ENCODE results near the gene RPLP2. TPM values are rescaled to one million over a fixed set of nuclear protein-coding genes. Genes with fewer than 3 reads are reported as not detected.

RPLP2 gene
- total and polyA plus RNA-seq, 8 donors, result 360 to 5,956 (median 985) TPM

DNA sequence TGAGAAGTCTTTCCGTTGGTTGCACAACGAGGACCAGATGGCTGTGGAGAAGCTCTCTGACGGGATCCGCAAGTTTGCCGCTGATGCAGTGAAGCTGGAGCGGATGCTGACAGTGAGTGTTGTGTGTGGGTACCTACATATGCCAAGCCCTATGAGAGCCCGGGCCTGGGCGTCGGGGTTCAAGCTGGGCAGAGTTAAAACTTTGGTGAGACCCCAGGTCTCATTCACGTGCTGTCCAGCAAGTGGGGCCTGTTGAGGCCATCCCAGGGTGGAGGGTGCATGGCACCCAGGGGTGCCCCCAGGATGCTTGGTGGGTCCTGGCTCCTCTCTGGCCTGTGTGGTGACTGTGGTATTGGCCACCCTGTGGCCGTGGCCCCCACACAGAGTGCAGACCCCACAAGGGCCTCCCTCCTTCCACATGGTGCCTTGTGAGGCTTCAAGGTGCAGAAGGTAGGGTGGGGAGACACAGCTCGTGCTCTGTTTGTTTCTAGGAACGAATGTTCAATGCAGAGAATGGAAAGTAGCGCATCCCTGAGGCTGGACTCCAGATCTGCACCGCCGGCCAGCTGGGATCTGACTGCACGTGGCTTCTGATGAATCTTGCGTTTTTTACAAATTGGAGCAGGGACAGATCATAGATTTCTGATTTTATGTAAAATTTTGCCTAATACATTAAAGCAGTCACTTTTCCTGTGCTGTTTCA lies 45.3 kb upstream of the RPLP2 start:
- no peak overlapping the region for H3K27ac ChIP-seq
- H3K9me3 ChIP-seq, result no peaks in the 10 kb centered on the region
- no peak for DNase-seq
- H3K4me3 ChIP-seq, result no peak overlapping the region
- TF ChIP-seq EP300 (IDR thresholded peaks at IDR 0.05) (no peak), POLR2A (IDR thresholded peaks at IDR 0.05) (no peak), POLR2AphosphoS5 (IDR thresholded peaks at IDR 0.05) (no peak)
- TF ChIP-seq, protein P1, sequence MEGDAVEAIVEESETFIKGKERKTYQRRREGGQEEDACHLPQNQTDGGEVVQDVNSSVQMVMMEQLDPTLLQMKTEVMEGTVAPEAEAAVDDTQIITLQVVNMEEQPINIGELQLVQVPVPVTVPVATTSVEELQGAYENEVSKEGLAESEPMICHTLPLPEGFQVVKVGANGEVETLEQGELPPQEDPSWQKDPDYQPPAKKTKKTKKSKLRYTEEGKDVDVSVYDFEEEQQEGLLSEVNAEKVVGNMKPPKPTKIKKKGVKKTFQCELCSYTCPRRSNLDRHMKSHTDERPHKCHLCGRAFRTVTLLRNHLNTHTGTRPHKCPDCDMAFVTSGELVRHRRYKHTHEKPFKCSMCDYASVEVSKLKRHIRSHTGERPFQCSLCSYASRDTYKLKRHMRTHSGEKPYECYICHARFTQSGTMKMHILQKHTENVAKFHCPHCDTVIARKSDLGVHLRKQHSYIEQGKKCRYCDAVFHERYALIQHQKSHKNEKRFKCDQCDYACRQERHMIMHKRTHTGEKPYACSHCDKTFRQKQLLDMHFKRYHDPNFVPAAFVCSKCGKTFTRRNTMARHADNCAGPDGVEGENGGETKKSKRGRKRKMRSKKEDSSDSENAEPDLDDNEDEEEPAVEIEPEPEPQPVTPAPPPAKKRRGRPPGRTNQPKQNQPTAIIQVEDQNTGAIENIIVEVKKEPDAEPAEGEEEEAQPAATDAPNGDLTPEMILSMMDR (IDR thresholded peaks at IDR 0.05), result no peak
- intact Hi-C loops (cut with DNase I; ENCODE audit: low total_unique reads), result no loop called here
- peaks cover 51 to 99% (median 87%) of the 10 kb centered on the region in 4 donors for H3K36me3 ChIP-seq
- H3K27me3 ChIP-seq, result no peaks in the 10 kb centered on the region
- peaks cover 5 to 28% (median 17%) of the 10 kb centered on the region in 4 donors for H3K4me1 ChIP-seq
- 79 to 86% (median 85%) methylated on average over 17 to 18 of the region's 18 CpGs for WGBS, 5 donors

DNA sequence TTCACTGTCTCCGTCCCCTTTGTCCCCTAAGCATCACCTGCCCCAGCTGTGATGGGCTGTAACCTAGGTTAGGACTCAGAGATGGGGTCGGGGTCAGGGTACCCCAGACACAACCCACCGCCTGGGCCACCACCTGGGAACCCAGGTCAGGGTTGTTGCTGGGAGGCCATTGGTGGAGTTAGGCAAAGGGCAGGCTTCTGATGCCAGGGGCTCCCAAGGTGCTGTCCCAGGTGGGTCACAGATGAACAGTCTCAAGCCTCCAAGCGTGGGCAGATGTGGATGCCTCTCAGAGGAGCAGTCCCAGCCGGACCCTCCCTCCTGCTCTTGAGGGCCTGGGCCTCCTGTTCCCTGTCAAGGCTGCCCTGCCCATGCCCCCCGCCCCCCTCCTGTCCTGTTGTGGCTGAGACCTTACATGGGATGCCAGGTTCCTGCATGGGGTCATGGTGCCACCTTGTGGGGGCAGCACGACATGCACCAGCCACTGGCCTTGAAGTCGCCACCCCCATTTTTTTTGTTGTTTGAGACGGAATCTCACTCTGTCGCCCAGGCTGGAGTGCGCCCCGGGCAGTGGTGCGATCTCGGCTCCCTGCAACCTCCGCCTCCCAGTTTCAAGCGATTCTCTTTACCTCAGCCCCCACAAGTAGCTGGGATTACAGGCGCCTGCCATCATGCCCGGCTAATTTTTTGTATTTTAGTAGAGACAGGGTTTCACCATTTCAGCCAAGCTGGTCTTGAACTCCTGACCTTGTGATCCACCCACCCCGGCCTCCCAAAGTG lies 44.6 kb upstream of the RPLP2 start:
- H3K36me3 ChIP-seq, result peaks cover 46 to 99% (median 86%) of the 10 kb centered on the region in 4 donors
- peak overlapping the region in 1 of 5 donors; percentile 17 for H3K27ac ChIP-seq

DNA sequence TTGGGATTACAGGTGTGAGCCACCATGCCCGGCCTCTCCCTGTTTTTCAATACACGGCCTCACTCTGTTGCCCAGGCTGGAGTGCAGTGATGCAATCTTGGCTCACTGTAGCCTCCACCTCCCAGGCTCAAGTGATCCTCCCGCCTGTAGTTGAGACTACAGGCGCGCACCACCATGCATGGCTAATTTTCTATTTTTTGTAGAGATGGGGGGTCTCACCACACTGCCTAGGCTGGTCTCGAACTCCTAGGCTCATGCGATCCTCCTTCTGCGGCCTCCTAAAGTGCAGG lies 44.0 kb upstream of the RPLP2 start:
- DNase-seq, result no peak
- Histone ChIP-seq H3K27ac (peak overlapping the region in 1 of 5 donors; percentile 17), H3K4me1 (peaks cover 5 to 28% (median 17%) of the 10 kb centered on the region in 4 donors), H3K4me3 (no peak overlapping the region), H3K36me3 (peaks cover 46 to 99% (median 86%) of the 10 kb centered on the region in 4 donors), H3K9me3 (no peaks in the 10 kb centered on the region), H3K27me3 (no peaks in the 10 kb centered on the region)
- 87 to 96% (median 95%) methylated on average over 7 to 8 of the region's 8 CpGs for WGBS, 5 donors
- intact Hi-C loops (cut with DNase I; ENCODE audit: low total_unique reads), result no loop called here
- TF ChIP-seq POLR2A (IDR thresholded peaks at IDR 0.05) (no peak), EP300 (IDR thresholded peaks at IDR 0.05) (no peak), POLR2AphosphoS5 (IDR thresholded peaks at IDR 0.05) (no peak)
- TF ChIP-seq, protein P1 (IDR thresholded peaks at IDR 0.05), result no peak

More for the DNA sequence above, 44.6 kb upstream of the RPLP2 start:
- peak; percentile 63 to 82 for DNase-seq
- no peaks in the 10 kb centered on the region for H3K9me3 ChIP-seq
- no peaks in the 10 kb centered on the region for H3K27me3 ChIP-seq
- H3K4me1 ChIP-seq, result peaks cover 5 to 28% (median 17%) of the 10 kb centered on the region in 4 donors
- TF ChIP-seq, protein P1 (IDR thresholded peaks at IDR 0.05), result peak in 5 of 7 experiments; percentile 38 to 69 (median 56)
- no peak for TF ChIP-seq EP300 (IDR thresholded peaks at IDR 0.05)
- intact Hi-C loops (cut with DNase I; ENCODE audit: low total_unique reads), result no loop called here
- WGBS, 5 donors, result 65 to 79% (median 68%) methylated on average over 16 to 19 of the region's 19 CpGs
- H3K4me3 ChIP-seq, result no peak overlapping the region

DNA sequence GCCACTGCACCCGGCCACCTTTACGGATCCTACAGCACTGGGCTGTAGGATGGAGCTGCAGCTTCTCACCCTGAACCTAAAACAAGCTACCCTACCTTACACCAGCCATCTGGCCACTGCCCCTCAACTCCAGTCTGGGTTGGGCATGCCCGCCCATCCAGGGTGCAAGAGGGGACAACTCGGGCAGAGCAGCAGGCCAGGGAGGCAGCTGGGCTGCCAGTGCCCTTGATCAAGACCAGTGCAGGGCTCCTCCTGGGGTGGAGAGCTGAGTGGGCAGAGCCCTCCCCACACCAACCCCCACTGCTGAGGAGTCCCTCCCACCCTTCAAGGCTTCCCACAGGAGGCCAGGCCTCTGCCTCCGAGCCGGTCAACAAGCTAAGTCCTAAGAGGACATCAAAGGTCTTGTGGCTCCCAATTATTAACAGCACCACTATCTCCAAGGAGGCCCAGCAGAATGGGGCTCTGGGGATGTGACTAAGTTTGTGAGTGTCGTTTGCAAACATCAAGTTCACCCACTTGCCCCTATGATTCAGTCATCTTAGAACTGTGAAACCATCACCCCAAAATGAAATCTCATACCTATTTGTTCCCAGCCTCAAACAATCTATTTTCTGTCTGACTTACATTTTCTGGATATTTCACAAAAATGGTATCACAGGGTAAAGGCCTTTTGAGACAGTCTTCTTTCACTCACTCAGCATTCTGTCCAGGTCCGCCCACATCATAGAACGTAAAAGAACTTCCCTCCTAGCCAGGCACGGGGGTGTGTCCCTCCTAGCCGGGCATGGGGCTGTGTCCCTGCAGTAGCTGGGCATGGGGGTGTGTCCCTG lies 43.4 kb upstream of the RPLP2 start:
- Histone ChIP-seq H3K36me3 (peaks cover 46 to 99% (median 86%) of the 10 kb centered on the region in 4 donors), H3K4me3 (no peak overlapping the region), H3K9me3 (no peaks in the 10 kb centered on the region), H3K27me3 (no peaks in the 10 kb centered on the region), H3K4me1 (peaks cover 5 to 28% (median 17%) of the 10 kb centered on the region in 4 donors), H3K27ac (no peak overlapping the region)
- intact Hi-C loops (cut with DNase I; ENCODE audit: low total_unique reads), result no loop called here
- TF ChIP-seq POLR2AphosphoS5 (IDR thresholded peaks at IDR 0.05) (no peak), EP300 (IDR thresholded peaks at IDR 0.05) (no peak), POLR2A (IDR thresholded peaks at IDR 0.05) (no peak)
- TF ChIP-seq, protein P1 (IDR thresholded peaks at IDR 0.05), result no peak
- no peak for DNase-seq
- 66 to 75% (median 72%) methylated on average over 11 of the region's 11 CpGs for WGBS, 5 donors
